ENCODE data around the gene ADAMTS20. TPM values are rescaled to one million over a fixed set of nuclear protein-coding genes. Genes with fewer than 3 reads are reported as not detected.
"Not testable (repeated sequence)": the region's sequence is repeated elsewhere in the genome, so short reads cannot be mapped to it uniquely, and the experiment has no call there.

The ADAMTS20 gene, protein sequence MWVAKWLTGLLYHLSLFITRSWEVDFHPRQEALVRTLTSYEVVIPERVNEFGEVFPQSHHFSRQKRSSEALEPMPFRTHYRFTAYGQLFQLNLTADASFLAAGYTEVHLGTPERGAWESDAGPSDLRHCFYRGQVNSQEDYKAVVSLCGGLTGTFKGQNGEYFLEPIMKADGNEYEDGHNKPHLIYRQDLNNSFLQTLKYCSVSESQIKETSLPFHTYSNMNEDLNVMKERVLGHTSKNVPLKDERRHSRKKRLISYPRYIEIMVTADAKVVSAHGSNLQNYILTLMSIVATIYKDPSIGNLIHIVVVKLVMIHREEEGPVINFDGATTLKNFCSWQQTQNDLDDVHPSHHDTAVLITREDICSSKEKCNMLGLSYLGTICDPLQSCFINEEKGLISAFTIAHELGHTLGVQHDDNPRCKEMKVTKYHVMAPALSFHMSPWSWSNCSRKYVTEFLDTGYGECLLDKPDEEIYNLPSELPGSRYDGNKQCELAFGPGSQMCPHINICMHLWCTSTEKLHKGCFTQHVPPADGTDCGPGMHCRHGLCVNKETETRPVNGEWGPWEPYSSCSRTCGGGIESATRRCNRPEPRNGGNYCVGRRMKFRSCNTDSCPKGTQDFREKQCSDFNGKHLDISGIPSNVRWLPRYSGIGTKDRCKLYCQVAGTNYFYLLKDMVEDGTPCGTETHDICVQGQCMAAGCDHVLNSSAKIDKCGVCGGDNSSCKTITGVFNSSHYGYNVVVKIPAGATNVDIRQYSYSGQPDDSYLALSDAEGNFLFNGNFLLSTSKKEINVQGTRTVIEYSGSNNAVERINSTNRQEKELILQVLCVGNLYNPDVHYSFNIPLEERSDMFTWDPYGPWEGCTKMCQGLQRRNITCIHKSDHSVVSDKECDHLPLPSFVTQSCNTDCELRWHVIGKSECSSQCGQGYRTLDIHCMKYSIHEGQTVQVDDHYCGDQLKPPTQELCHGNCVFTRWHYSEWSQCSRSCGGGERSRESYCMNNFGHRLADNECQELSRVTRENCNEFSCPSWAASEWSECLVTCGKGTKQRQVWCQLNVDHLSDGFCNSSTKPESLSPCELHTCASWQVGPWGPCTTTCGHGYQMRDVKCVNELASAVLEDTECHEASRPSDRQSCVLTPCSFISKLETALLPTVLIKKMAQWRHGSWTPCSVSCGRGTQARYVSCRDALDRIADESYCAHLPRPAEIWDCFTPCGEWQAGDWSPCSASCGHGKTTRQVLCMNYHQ (N-terminal part only)
- total RNA-seq (2014; rRNA removed; shearing (Covaris generic)), result not detected in 2 replicates

DNA sequence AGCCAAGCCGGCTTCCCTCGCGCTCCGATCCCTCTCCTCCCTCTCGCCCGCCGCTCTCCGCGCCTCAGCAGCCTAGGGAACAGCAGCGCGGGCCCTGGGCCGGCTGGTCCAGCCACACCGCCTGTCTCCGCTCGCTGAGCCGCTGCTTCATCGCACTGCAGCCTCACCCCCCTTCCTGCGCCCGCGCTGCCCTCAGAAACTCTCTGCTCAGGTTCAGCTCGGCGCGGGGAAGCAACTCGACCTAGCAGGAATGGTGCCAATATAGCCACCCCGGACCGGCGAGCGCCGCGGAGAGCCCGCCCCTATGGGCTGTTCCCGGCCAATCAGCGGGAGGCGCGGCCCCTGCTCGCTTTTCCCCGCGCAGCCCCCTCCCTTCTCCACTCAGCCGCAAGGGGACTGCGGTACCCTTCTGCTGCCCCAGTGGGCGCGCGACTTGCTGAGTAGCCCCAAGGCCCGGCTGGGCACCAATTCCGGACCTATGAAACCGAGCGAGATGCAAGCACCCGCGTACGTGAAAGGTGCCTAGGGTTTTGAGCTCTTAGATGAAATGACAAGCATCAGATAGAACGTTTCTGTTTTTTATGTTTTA, at the start of gene ADAMTS20:
Gene ADAMTS20 (minus strand): TSS at position 233 of the 589 bp plus-strand sequence. CDS start 282 bp downstream, outside the sequence.
- no peak for DNase-seq (ENCODE audit: low read depth)

DNA sequence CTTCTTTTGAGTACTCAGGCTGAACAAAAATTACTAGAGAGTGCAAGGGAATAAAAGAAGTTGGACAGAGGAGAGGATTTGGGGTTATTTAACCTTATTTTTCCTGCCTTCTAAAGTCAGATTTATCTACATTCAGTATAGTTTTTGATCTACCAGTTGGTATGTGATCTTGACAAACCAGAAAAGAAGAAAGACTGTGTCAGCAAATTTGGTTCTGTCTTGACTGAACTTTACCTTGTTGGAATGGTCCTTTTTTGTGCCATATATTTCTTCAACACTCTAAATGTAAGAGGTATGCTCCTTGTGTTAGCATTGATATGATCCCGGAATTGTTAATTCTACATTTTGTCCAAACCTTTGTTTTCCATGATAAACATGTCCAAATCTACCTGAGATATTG, 47.7 kb upstream of the ADAMTS20 start:
- DNase-seq (ENCODE audit: low read depth), result no peak

DNA sequence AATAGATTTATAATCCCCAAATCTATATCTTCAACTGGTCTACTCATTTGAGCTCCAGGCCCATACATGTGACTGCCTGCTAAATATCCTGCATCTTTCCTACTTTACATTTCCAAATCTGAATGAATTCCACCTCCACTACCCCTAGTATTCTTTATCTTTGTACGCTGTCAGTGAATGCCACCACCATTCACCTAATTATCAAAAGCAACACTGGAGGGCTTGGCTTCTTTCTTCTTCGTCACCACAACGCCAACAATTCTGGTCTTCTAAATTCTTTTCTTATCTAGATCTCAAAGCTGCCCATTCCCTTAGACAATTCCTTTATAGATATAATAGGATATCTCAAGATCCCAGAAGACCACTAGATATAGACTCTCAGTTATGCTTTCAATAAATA, 47.1 kb upstream of the ADAMTS20 start:
- DNase-seq (ENCODE audit: low read depth), result no peak

DNA sequence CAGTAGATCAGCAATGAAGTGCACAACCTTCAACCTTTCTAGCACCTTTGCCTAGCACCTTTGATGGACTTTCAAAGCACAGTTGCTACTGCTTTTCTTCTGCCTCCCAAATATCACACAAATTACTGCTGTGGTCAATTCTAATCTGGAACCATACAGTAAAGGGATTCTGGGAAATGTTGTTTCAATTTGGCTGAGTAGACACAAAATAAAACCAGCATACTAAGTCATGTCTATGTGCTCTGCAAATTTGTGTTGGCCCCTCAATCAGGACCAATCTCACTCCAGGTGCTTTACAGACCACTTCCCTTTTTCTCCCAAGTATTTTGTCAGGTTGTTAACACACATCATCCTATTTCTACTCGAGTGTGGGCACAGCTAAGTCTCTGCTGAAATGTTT, 38.3 kb upstream of the ADAMTS20 start:
- DNase-seq (ENCODE audit: low read depth), result no peak

DNA sequence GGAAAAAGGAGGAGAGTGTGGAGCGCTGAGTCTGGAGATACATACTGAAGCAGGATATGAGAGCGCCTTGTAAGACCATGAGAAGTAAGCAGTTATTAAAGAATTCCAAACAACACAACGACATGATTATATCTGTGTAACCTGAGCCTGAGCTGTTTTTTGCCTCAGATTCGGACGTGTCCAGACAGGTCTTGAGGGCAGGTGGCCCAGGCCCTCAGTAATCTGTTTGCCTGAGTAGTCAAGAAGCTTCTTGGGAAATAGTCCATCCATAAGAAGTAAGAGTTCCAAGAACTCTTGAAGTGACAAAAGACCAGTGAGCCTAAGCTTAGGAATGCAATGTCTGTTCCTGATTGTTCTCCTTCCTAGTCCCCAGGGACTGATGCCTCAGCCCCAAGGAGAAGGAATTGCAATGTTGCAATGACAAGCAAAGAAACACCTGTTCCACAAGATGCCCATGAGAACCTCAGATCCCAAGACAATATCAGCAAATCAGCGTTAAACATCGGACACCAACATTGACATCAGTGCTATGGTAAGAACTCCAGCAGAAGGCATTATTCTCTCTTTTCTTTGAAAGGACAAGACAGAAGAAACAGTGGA, 34.7 kb upstream of the ADAMTS20 start:
- DNase-seq (ENCODE audit: low read depth), result no peak

DNA sequence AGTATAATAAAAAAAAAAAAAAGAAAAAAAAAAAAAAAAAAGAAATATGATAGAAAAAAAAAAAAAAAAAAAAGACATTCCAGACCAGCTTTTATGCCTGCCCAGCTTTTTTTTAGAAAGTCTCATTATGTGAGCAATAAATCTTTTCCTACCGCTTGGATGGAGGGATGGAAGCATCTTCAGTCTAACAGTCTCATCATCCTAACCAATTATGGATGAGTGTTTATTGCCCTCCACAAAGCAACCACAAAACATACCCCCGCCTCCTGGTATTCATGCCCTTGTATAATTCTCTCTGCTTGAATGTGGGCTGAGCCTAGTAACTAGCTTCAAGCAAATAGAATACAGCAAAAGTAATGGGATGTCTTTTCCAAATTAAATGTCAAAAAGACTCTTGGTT, 33.7 kb upstream of the ADAMTS20 start:
- no peak for DNase-seq (ENCODE audit: low read depth)

DNA sequence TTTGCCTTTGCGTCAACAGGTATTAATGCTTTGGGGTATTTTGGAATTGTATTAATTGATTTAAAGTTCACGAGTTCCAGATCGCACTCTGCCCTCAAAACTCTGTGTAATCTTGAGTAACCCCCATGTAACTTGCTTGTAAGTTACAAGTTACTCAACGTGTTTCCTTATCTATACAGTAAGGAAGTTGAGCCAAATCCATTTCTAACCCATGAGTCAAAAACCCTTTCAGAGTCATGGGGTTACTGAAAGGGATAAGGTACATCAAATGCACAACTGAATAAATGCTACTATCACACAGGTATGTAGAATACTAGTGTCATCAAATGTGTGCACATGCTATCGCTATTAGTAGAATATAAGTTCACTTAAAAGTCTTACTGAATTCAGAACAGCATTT, 28.6 kb upstream of the ADAMTS20 start:
- no peak for DNase-seq (ENCODE audit: low read depth)

DNA sequence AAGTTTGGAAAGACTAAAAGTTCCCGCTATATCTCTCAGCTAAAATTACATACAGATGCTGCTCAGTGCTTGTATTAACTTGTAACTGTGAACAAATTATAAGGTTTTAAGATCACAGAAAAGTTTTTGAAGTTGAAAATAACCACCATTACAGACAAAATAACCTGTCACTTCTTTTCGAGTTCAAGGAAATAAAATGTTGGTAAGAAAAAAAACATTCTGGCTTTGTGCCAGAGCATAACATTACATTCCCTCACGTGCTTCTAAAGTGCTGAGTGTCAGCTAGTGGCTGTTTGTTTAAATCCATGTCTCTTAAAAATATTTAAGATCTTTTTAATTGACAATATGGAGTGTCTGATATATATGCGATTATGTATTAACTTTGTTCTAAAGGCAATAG, 27.2 kb upstream of the ADAMTS20 start:
- DNase-seq (ENCODE audit: low read depth), result no peak

DNA sequence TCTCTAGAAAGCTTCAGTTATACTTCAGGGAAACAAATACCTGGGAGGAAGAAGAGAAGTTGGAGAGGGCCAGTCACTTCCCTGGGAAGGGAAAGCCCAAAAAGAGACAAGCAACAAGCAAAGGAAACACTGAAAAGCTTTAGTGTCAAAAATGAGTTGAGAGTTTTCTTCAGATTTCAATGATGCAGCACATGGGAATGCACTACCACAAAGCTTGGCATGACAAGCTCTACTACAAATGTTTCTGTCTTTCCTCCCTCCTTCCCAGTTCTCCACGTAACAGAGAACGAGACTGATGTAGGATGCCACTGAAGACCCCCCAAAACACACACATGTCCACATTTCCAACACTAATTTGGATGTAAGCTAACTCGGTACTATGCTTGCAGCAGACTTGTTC, 26.8 kb upstream of the ADAMTS20 start:
- no peak for DNase-seq (ENCODE audit: low read depth)

DNA sequence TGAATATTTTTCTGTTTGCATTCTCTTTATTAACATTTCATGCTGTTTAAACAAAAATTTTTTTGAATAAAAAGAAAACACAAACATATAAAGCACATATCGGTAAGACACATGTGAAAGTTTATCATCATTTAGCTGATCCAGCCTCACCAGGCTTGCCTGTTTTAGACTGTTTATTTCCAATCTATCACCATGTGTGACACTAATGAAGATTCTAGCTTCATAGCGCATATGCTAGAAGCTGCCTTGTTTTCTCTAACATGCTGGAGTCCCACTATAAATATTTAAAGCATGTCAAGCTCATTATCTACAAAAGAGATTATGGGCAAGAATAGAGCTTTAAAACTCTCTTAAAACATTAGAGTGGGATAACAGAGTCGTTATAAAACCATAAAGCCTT, 25.4 kb upstream of the ADAMTS20 start:
- no peak for DNase-seq (ENCODE audit: low read depth)

DNA sequence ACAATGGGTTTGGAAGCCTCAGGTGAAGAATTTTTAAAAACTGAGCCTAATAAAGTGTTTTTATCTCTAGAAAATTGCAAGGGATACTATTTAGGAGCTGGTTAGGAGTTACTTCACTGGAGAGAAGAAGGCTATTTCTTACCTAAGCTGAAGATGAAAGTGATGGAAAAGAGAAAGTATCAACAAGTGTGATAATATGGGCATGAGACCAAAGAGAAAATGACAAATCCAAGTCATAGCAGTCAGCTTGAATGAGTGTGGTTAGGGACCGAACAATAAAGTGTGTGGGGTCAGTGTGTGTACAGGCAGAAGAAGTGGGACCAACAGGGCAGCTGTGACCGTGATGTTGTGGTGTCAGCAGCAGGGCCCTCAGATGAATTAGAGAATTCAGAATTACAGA, 24.2 kb upstream of the ADAMTS20 start:
- no peak for DNase-seq (ENCODE audit: low read depth)

DNA sequence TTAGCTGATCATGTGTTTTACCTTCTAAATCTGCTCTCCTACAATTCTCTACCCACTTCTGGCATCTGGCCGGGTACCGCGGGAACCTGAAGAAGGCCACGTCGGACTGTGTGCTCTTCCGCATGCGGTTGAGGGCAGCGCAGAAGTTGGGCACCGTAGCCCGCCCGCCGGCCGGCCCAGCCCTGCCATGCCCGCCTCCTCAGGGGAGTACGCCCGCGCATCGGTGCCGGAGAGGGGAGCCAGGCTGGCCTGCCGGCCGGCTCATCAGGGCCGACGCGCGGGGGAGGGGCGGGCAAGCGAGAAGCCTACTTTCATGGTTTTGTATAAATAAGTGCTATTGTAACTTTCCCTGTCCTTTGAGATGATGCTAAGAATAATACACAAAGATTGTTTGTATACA, 19.9 kb upstream of the ADAMTS20 start:
- no peak for DNase-seq (ENCODE audit: low read depth)

DNA sequence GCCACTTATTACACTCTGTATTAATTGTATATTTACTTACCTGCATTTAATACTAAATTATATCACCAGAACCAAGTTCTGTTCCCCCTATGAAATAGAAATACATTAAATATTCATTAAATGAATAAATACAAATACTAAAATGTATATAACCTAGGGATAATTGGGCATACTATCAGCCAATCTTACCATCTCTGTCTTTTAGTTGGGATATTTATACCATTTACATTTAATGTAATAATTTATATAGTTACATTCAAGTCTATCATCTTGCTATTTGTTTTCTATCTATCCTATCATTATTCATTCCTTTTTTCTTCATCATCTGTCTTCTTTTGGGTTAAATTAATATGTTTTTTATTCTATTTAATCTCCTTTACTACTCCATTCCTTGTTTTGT, 4.1 kb upstream of the ADAMTS20 start:
- no peak for DNase-seq (ENCODE audit: low read depth)

DNA sequence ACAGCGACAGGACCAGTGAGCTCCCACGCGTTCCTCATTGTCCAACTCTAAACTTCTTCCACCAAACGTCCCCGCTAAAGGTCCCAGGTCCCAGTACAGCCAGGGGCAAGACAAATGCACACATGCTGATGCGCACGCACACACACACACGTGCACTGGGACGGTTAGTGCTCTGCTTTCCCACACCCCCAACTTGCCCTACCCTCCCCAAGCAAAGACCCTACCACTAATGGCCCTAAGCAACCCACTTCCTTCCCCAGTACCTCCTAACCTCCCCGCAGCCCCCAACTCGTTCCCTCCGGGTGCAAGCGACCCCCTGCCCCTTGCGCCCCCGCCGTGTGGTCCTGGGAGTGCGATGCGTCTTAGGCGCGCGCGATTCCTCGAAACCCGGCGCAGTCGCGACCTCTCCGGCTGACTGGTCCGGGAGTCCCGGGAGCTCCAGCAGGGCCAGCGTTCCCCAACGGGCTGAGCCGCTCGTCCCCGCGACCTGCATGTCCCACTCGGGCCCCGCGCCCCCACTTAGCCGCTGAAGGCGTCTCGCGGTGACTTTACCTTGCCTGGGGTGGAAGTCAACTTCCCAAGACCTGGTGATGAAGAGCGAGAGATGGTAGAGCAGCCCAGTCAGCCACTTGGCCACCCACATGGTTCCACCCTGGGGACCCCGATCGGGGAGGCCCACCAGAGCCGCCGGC, 578 bp downstream of the ADAMTS20 start:
- no peak for DNase-seq (ENCODE audit: low read depth)

DNA sequence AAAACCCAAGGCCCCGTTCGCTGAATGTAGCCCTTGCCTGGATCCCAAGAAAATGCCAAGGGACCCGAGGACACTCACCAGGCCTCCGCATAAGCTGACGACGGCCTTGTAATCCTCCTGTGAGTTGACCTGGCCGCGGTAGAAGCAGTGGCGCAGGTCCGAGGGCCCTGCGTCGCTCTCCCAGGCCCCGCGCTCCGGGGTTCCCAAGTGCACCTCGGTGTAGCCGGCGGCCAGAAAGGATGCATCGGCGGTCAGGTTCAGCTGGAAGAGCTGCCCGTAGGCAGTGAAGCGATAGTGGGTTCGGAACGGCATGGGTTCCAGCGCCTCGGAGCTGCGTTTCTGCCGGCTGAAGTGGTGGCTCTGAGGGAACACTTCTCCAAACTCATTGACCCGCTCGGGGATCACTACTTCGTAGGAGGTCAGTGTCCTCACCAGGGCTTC, 1.2 kb downstream of the ADAMTS20 start:
- DNase-seq (ENCODE audit: low read depth), result no peak

DNA sequence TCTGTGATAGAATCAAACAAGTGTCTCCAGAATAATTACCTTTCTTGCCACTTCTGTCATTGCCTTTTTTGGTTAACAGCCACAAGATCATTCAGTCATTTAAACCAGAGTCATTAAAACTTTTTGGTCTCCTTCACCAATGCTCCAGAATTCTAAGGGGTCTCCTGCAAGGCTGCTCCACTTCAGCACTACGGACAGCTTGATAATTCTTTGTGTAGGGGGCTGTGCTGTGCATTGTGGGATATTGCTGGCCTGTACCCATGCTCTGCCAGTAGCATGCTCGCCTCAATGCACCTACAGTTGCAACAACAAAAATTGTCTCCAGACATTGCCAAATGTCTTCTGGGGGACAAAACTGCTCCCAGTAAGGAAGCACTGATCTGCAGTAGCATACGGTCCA, 7.3 kb downstream of the ADAMTS20 start:
- DNase-seq (ENCODE audit: low read depth), result no peak

DNA sequence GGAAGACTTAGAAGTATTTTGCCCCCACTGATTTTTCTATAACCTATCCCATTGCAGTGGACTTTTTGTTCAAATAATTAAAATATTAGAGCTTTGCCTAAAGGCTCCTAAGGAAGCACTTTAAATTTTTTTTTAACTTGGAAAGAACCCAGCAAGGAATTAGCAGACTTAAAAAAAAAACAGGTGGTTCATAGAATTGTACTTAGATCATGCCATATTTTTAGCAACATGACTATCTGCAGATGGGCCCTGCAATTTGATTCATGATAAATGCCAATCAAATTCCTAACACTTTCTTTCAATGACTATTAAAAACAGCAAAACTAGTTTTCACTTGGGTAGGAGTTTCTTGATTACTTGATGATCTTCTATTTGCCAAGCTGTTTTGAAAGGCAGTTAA, 11.5 kb downstream of the ADAMTS20 start:
- DNase-seq (ENCODE audit: low read depth), result peak; percentile 1

DNA sequence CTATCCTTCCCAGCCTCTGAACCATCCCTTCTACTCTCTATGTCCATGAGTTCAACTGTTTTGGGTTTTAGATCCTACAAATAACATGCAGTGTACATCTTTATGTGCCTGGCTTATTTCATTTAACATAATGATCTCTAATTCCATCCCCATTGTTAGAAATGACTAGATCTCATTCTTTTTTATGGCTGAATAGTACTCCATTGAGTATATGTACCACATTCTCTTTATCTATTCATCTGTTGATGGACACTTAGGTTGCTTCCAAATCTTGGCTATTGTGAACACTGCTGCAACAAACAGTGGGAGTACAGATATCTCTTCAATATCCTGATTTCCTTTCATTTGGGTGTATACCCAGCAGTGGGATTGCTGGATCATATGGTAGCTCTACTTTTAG, 14.3 kb downstream of the ADAMTS20 start:
- not testable (repeated sequence) for DNase-seq (ENCODE audit: low read depth)

DNA sequence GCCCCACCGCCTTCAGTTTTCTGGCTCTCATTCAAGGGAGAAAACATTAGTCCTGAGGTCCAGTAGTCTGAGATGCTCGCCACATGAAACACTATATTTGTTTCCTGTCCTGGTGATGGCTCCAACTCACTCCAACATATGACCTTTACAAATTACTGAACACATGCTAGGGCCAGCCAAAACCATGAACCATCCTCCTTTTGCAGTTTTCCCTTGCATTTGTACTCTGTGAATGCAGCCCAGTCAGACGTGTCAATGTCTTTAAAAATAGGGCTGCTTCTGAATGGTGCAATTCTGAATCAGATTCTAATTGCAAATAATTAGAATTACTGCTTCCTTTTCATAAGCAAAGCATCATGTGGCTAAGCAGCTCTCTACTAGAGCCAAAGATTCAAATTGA, 36.0 kb downstream of the ADAMTS20 start:
- no peak for DNase-seq (ENCODE audit: low read depth)

DNA sequence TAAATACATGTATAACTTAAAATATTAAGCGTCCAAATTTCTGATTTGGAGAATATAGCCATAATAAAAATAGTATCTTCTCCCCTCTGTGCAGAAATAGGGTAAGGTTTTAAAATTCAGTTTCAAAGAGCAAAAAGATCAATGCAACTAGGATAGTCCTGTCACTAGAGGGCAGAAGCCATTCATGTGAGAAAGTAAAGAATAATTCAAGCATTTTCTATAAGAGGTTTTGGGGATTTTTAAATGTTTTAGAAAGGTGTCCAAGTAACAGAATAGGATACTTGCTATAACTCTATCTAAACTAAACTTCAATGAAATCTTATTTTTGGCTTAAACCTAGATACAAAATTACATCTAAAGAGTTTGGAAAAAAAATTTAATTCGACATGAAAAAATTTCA, 50.3 kb downstream of the ADAMTS20 start:
- peak; percentile 12 for DNase-seq (ENCODE audit: low read depth)
